Epithelial cell of esophagus (primary cell): ENCODE data around the gene OTX2.

Experiments used
- DNase-seq: peaks from one replicate; pipeline ENCODE4 v3.0.0; 2010; ENCODE audit warnings: low read depth
- H3K4me3 ChIP-seq: 2 replicates; pipeline ENCODE4 v1.5.1; 2011; ENCODE audit warnings: mild to moderate bottlenecking, low read length, control low read depth
- TF ChIP-seq, protein P1 (sequence below): IDR thresholded peaks from 2 replicates; pipeline ENCODE4 v1.5.1; 2011; ENCODE audit warnings: low read depth, mild to moderate bottlenecking, low read length, control low read depth, inconsistent platforms; ENCODE audit not compliant: insufficient read depth; ENCODE audit errors: missing control alignments

OTX2 gene

DNA sequence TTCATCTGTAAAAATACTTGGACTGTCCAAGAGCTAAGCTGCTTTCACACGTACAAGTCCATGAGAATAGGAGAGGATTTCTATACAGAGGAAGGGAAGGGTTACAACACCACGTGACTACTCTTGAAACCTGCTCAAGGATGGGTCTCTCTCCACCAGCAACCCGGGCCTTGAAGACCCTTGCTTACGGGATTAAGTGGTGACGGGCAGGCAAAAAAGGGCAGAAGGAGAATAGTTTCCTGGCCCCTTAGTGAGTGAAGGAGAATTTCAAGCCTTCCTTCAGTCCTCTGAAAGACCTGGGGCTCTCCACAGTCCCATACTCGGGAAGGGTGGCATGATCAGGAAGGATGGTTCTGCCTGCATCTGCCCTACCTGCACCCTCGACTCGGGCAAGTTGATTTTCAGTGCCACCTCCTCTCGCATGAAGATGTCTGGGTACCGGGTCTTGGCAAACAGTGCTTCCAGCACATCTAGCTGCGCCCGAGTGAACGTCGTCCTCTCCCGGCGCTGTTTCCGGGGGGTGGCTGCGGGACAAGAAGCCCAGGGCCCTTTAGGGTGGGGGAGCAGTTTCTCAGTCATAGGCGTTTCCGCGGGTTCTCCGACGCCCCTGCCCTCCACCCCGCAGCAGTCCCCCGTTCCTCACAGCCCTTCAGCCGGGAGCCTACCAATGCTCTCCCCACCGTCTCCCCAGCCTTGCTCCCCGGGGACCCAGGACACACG lies 6.3 kb downstream of the OTX2 start:
- no peak for DNase-seq
- TF ChIP-seq, protein P1, sequence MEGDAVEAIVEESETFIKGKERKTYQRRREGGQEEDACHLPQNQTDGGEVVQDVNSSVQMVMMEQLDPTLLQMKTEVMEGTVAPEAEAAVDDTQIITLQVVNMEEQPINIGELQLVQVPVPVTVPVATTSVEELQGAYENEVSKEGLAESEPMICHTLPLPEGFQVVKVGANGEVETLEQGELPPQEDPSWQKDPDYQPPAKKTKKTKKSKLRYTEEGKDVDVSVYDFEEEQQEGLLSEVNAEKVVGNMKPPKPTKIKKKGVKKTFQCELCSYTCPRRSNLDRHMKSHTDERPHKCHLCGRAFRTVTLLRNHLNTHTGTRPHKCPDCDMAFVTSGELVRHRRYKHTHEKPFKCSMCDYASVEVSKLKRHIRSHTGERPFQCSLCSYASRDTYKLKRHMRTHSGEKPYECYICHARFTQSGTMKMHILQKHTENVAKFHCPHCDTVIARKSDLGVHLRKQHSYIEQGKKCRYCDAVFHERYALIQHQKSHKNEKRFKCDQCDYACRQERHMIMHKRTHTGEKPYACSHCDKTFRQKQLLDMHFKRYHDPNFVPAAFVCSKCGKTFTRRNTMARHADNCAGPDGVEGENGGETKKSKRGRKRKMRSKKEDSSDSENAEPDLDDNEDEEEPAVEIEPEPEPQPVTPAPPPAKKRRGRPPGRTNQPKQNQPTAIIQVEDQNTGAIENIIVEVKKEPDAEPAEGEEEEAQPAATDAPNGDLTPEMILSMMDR = no peak
- no peak overlapping the region for H3K4me3 ChIP-seq

DNA sequence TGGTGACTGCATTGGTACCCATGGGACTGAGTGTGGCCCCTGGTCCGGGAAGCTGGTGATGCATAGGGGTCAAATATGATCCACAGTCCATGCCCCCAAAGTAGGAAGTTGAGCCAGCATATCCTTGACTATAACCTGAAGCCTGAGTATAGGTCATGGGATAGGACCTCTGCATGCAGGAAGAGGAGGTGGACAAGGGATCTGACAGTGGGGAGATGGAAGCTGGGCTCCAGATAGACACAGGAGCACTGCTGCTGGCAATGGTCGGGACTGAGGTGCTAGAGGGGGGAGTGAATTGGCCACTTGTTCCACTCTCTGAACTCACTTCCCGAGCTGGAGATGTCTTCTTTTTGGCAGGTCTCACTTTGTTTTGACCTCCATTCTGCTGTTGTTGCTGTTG lies 8.4 kb downstream of the OTX2 start:
- no peak for DNase-seq
- TF ChIP-seq, protein P1 = no peak
- no peak overlapping the region for H3K4me3 ChIP-seq

DNA sequence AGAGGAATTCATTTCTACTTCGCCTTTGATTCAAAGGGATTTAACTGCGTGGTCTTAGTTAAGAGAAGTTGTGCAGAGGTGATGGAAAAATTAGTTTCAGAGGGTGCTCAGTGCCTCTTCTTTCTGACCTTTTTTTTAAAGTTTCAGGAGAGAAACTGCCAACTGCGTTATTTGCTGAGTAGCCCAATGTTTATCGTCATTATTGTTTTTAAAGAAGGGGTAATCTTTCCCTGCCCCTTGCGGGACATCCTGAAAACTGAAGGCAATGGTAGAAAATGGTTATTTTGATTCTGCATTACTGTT lies 11.0 kb downstream of the OTX2 start:
- no peak overlapping the region for H3K4me3 ChIP-seq
- DNase-seq = no peak
- TF ChIP-seq, protein P1 = no peak

DNA sequence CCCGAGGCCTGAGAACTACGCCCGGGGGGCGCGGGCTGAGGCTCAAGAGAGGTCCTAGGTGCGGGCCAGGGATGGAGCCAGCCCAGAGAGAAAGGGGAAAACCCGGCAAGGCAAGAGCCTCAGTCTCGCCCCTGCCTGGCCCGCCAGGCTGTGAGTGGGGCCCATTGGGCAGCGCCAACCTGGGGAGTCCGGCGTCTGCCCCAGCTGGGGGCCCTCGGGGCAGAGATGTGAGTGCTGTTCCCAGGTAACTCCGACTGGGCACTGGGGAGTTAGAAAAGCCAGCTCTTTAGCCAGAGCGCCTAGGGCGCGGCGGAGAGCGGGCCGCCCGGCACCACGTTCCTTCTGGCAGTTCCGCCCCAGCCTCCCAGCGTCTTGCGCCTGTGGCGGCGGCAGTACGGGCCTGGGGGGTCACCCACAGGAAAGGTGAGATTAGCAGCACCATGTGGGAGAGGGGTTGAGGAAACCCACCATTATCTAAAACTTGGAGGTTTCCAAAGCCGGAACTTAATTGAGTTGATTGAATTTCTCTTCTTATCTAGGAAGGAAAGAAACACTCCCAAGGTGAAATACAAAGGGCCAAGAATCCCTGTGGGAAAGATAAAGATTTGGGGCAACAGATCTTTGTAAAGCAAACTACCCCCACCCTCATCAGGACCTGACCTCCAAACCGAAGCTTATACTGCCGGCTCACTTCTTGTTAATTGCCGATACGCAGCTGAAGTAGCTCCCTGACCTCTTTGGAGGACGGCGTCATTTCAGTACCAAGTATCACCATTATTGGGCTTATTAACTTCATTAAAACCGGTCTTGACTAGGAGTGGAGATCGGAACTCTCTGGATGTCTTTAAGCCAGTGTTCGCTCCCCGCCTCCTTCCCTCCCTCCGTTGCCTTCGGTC lies 11.6 kb downstream of the OTX2 start:
- H3K4me3 ChIP-seq = no peak overlapping the region

DNA sequence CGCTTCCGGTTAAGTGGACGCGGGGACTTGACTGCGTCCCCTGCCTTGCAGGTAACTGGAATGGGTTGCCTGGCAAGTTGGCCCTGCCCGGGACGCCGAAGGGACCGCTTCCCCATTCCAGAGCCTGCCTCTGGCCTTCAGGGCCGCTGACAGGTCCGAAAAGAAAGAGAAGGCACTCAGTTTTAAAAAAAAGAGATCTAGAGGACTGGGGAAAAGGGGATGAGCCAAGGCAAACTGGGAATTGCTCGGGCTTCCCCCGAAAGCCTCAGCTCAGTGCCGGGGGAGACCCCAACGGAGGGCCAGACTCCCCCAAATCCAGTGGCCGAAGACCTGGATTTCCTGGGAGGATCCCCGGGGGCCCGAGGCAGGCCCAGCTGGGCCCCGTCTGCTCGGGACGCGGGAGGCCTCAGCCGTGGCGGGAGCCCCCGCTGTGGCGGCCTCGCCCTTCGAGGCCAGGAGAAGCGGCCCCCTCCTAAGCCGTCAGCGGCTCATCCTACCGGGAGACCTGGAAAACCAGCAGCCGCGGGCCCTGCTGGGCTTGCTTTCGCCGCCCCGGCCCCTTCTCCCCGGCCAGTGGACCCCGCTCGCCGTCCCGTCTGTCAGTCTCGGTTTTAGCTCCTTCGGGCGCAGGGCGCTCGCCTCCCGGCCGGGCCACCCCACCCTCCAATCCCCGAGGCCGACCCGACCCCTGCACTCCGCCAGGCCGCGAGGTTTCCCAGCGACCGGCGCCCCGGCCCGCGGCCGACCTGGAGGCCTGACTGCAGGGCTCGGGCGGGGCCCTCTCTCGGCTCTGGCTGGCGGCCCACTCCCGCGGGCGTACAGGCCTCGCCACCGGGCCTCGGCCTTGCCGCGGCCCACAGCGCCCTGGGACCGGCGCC lies 12.5 kb downstream of the OTX2 start:
- no peak overlapping the region for H3K4me3 ChIP-seq
- DNase-seq = no peak
- TF ChIP-seq, protein P1 = no peak

More for the DNA sequence above, 11.6 kb downstream of the OTX2 start:
- no peak for DNase-seq
- TF ChIP-seq, protein P1 = no peak

DNA sequence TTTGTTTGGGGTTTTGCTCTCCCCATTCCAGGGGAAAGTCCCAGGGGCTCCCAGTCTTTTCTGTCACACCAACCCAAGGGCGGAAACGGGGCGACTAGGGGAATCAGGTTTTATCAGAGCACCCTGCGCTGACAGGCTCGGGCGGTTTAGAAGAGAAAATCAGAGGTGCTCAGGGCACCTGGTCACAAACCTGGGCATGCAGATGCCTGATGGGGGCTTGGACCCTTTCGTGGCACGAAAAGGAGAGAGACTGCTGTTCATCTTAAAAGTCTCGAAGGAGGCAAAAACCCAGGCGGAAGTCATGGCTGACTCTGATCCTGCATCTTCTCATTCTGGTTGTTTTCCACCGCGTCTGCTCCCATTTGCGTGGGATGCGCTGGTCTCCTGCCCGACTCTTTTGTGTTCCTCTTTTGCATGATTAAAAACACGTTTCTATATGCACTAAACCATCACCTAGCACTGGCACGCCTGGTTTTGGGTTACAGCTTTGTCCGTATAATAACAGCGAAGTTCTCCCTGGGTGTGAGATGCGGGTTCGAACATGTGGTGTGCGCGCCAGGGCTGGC lies 13.2 kb downstream of the OTX2 start:
- TF ChIP-seq, protein P1 = no peak

More for the DNA sequence above, 13.2 kb downstream of the OTX2 start:
- no peak for DNase-seq
- no peak overlapping the region for H3K4me3 ChIP-seq
